C4-2B (cell line): ENCODE results near the gene CD47.

Experiments
- H3K27ac ChIP-seq: fragments of 450-650 bp; 2 replicates; pipeline ENCODE4 v1.5.1; 2017
- CTCF ChIP-seq: fragments of 450-650 bp; conservative IDR thresholded peaks from 2 replicates; pipeline ENCODE4 v1.5.1; 2017; ENCODE audit warnings: mild to moderate bottlenecking
- ZFX ChIP-seq: fragments of 450-650 bp; IDR thresholded peaks from 2 replicates; pipeline ENCODE4 v1.6.1; 2017

Gene CD47

GRCh38 chr3:108079877-108080276 is 11.0 kb downstream of the CD47 start:
- TF ChIP-seq CTCF (no peak), ZFX (no peak)

GRCh38 chr3:108079043-108079442 is 11.8 kb downstream of the CD47 start:
- H3K27ac ChIP-seq, result no peak overlapping the region
- TF ChIP-seq CTCF, result no peak
- TF ChIP-seq ZFX, result no peak

More at GRCh38 chr3:108079877-108080276, 11.0 kb downstream of the CD47 start:
- no peak overlapping the region for H3K27ac ChIP-seq

GRCh38 chr3:108076564-108076963 is 14.3 kb downstream of the CD47 start:
- H3K27ac ChIP-seq, result no peak overlapping the region
- TF ChIP-seq ZFX (no peak), CTCF (no peak)

GRCh38 chr3:108073764-108074431 is 16.9 kb downstream of the CD47 start:
- no peak for TF ChIP-seq ZFX
- no peak for TF ChIP-seq CTCF
- H3K27ac ChIP-seq, result no peak overlapping the region

- no peak overlapping the region for H3K27ac ChIP-seq
- TF ChIP-seq ZFX (no peak), CTCF (no peak)
Observed at GRCh38 chr3:108071368-108071767, 19.5 kb downstream of the CD47 start.

- TF ChIP-seq ZFX (no peak), CTCF (no peak)
- H3K27ac ChIP-seq, result no peak overlapping the region
Observed at GRCh38 chr3:108070356-108070755, 20.5 kb downstream of the CD47 start.

- no peak overlapping the region for H3K27ac ChIP-seq
- TF ChIP-seq CTCF (no peak), ZFX (no peak)
Observed at GRCh38 chr3:108067768-108068167, 23.1 kb downstream of the CD47 start.
